Measurements from ENCODE around the gene ATG2B. TPM values are rescaled to one million over a fixed set of nuclear protein-coding genes. Genes with fewer than 3 reads are reported as not detected.

The ATG2B gene
- total and polyA plus RNA-seq, 2 experiments from 2014 or later = 3.9 to 18.2 TPM

- H3K36me3 ChIP-seq = no peaks in the 10 kb centered on the region
- no peak overlapping the region for H3K4me3 ChIP-seq
- H3K9me3 ChIP-seq (ENCODE audit: low read depth) = no peaks in the 10 kb centered on the region
- TF ChIP-seq, protein P1, sequence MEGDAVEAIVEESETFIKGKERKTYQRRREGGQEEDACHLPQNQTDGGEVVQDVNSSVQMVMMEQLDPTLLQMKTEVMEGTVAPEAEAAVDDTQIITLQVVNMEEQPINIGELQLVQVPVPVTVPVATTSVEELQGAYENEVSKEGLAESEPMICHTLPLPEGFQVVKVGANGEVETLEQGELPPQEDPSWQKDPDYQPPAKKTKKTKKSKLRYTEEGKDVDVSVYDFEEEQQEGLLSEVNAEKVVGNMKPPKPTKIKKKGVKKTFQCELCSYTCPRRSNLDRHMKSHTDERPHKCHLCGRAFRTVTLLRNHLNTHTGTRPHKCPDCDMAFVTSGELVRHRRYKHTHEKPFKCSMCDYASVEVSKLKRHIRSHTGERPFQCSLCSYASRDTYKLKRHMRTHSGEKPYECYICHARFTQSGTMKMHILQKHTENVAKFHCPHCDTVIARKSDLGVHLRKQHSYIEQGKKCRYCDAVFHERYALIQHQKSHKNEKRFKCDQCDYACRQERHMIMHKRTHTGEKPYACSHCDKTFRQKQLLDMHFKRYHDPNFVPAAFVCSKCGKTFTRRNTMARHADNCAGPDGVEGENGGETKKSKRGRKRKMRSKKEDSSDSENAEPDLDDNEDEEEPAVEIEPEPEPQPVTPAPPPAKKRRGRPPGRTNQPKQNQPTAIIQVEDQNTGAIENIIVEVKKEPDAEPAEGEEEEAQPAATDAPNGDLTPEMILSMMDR (IDR thresholded peaks at IDR 0.05; ENCODE audit: low read depth, low read length) = no peak
- H3K27me3 ChIP-seq = no peaks in the 10 kb centered on the region
- no peaks in the 10 kb centered on the region for H3K4me1 ChIP-seq (ENCODE audit: low read depth)
- H3K27ac ChIP-seq = no peak overlapping the region
- DNase-seq (ENCODE audit: low read depth in 1 of 2, low spot score in 1 of 2) = no peak
Measured at GRCh38 chr14:96398921-96399320, 35.8 kb upstream of the ATG2B start.

DNA sequence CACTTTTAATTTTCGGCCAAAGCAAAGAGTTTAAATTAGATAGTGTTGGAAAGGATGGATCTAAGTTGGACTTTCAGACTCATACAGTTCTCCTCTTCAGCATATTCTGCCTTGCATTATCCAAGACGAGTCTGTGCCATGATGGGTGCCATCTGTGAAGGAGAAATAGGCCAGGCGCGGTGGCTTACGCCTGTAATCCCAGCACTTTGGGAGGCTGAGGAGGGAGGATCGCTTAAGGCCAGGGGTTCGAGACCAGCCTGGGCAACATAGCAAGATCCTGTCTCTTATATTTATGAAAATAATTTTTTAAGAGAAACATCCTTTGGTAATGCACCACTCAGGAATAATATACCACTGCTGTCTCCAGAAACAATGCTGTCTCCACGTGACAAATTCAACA, 35.3 kb upstream of the ATG2B start:
- Histone ChIP-seq H3K9me3 (ENCODE audit: low read depth) (no peaks in the 10 kb centered on the region), H3K36me3 (no peaks in the 10 kb centered on the region), H3K4me1 (ENCODE audit: low read depth) (no peaks in the 10 kb centered on the region), H3K4me3 (no peak overlapping the region), H3K27me3 (no peaks in the 10 kb centered on the region), H3K27ac (no peak overlapping the region)
- TF ChIP-seq, protein P1 (IDR thresholded peaks at IDR 0.05; ENCODE audit: low read depth, low read length) = no peak
- no peak for DNase-seq (ENCODE audit: low read depth in 1 of 2, low spot score in 1 of 2)

DNA sequence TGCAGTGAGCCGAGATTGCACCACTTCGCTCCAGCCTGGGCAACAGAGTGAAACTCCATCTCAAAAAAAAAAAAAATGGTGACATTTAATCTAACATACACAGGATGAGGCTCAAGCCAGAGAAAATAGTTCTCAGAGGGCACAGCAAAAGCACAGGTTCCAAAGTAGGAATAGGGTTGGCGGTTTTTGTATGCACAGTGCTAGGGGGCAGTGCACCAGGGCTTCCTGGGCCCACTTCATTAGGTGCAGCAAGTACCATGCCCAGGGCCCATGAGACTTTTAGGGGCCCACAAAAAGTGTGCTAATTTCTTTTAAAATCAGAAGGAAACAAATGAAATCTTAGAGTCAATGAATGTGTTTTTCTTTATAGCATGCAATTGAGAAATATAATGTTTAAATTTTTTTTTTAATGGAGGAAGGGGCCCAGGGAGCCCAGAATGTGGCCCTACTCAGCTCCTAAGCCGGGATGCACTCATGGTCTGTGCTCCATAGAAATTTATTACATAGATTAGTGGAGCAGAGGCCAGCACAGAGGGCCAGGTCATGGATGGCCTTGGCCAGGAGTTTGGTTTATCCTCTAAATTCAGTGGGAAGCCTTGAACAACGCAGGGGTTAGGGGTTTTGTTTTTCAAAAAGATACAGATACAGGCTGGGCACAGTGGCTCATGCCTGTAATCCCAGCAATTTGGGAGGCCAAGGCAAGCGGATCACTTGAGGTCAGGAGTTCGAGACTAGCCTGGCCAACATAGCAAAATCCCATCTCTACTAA, 31.1 kb upstream of the ATG2B start:
- Histone ChIP-seq H3K36me3 (no peaks in the 10 kb centered on the region), H3K9me3 (ENCODE audit: low read depth) (no peaks in the 10 kb centered on the region), H3K4me1 (ENCODE audit: low read depth) (no peaks in the 10 kb centered on the region), H3K27ac (no peak overlapping the region), H3K27me3 (peaks cover 17% of the 10 kb centered on the region), H3K4me3 (no peak overlapping the region)
- no peak for DNase-seq (ENCODE audit: low read depth in 1 of 2, low spot score in 1 of 2)
- TF ChIP-seq, protein P1 (IDR thresholded peaks at IDR 0.05; ENCODE audit: low read depth, low read length) = no peak

DNA sequence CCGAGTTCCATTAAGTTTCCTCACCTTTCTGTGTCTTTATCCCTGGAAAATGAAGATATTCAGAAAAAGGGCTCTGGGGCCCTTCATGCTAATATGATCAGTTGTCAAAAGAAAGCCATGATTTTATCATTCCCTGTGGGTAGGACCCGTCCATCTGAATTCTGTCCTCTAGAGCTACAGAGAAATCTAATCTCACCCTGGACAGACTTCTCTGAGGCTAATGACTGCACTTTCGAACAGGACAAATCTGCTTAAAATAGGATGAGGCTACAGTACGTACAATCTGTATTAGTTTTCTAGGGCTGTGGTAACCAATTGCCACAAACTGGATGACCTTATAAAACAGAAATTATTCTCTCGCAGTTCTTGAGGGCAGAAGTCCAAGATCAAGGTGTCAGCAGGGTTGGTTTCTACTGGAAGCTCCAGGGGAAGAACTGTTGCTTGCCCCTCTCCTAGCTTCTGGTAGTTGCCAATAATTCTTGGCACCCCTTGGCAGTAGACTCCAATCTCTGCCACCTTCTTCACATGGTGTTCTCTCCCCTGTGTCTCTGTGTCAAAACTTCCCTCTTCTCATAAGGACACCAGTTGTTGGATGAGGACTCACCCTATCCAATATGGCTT, 30.0 kb upstream of the ATG2B start:
- no peaks in the 10 kb centered on the region for H3K4me1 ChIP-seq (ENCODE audit: low read depth)
- no peak overlapping the region for H3K4me3 ChIP-seq
- TF ChIP-seq, protein P1 (IDR thresholded peaks at IDR 0.05; ENCODE audit: low read depth, low read length) = no peak
- no peaks in the 10 kb centered on the region for H3K9me3 ChIP-seq (ENCODE audit: low read depth)
- DNase-seq (ENCODE audit: low read depth in 1 of 2, low spot score in 1 of 2) = no peak
- H3K27me3 ChIP-seq = peaks cover 17% of the 10 kb centered on the region
- H3K27ac ChIP-seq = no peak overlapping the region
- no peaks in the 10 kb centered on the region for H3K36me3 ChIP-seq

DNA sequence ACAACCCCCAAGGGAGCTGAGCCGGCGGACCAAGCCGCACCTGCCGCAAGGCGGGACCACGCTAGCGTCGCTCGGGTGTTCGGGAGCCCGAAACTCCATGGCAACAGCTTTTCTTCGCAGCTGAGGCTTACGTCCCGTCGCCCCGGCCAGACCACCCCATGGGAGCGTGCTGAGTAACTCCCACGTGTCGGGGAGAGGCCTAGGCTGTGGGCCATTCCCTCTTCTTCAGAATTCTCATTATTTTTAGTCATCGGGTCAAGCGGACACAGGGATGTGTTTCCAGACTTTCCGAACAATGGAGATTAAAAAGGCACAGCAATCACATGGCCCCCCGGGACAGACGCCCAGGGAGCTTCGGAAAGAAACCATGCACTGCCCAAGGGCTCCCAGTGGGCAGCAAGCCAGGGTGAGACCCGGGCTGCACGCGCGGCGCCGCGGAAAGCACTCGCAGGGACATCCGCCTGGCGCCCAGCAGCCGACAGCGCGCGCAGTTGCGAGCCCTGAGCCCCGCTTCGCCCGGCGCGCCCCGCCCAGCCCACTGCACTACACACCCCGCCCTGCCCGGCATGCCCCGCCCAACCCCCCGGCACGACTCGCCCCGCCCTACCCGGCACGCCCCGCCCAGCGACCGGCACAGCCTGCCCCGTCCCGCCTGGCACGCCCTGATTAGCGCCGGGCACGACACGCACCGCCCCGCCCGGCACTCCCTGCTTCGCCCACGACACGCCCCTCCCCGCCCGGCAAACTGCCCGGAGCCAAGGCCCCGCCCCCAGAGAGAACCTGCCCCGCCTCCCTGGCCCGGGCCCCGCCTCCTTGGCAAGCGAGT, 28.4 kb upstream of the ATG2B start:
- DNase-seq (ENCODE audit: low read depth in 1 of 2, low spot score in 1 of 2) = peak; percentile 97 to 98
- no peak overlapping the region for H3K27ac ChIP-seq
- peak overlapping the region; percentile 66 for H3K4me3 ChIP-seq
- H3K4me1 ChIP-seq (ENCODE audit: low read depth) = no peaks in the 10 kb centered on the region
- peaks cover 7% of the 10 kb centered on the region for H3K36me3 ChIP-seq
- peaks cover 17% of the 10 kb centered on the region for H3K27me3 ChIP-seq
- TF ChIP-seq, protein P1 (IDR thresholded peaks at IDR 0.05; ENCODE audit: low read depth, low read length) = no peak
- no peaks in the 10 kb centered on the region for H3K9me3 ChIP-seq (ENCODE audit: low read depth)
